ENCODE results near the gene IL3.

The IL3 gene

DNA sequence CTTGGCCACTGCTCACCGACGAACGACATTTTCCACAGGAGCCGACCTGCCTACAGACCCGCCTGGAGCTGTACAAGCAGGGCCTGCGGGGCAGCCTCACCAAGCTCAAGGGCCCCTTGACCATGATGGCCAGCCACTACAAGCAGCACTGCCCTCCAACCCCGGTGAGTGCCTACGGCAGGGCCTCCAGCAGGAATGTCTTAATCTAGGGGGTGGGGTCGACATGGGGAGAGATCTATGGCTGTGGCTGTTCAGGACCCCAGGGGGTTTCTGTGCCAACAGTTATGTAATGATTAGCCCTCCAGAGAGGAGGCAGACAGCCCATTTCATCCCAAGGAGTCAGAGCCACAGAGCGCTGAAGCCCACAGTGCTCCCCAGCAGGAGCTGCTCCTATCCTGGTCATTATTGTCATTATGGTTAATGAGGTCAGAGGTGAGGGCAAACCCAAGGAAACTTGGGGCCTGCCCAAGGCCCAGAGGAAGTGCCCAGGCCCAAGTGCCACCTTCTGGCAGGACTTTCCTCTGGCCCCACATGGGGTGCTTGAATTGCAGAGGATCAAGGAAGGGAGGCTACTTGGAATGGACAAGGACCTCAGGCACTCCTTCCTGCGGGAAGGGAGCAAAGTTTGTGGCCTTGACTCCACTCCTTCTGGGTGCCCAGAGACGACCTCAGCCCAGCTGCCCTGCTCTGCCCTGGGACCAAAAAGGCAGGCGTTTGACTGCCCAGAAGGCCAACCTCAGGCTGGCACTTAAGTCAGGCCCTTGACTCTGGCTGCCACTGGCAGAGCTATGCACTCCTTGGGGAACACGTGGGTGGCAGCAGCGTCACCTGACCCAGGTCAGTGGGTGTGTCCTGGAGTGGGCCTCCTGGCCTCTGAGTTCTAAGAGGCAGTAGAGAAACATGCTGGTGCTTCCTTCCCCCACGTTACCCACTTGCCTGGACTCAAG, 14.6 kb downstream of the IL3 start:
- TF ChIP-seq, protein P1, sequence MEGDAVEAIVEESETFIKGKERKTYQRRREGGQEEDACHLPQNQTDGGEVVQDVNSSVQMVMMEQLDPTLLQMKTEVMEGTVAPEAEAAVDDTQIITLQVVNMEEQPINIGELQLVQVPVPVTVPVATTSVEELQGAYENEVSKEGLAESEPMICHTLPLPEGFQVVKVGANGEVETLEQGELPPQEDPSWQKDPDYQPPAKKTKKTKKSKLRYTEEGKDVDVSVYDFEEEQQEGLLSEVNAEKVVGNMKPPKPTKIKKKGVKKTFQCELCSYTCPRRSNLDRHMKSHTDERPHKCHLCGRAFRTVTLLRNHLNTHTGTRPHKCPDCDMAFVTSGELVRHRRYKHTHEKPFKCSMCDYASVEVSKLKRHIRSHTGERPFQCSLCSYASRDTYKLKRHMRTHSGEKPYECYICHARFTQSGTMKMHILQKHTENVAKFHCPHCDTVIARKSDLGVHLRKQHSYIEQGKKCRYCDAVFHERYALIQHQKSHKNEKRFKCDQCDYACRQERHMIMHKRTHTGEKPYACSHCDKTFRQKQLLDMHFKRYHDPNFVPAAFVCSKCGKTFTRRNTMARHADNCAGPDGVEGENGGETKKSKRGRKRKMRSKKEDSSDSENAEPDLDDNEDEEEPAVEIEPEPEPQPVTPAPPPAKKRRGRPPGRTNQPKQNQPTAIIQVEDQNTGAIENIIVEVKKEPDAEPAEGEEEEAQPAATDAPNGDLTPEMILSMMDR (IDR thresholded peaks at IDR 0.05; ENCODE audit: low read depth, low read length), result no peak
- no peak for DNase-seq (ENCODE audit: low read depth, low spot score)
- in situ Hi-C loops (cut with HindIII; ENCODE audit: low sequenced_read_pairs), result no loop called here
- H3K4me3 ChIP-seq (ENCODE audit: low read depth, low read length), result no peak overlapping the region

DNA sequence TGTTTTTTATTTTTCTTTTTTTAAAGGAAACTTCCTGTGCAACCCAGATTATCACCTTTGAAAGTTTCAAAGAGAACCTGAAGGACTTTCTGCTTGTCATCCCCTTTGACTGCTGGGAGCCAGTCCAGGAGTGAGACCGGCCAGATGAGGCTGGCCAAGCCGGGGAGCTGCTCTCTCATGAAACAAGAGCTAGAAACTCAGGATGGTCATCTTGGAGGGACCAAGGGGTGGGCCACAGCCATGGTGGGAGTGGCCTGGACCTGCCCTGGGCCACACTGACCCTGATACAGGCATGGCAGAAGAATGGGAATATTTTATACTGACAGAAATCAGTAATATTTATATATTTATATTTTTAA, 15.2 kb downstream of the IL3 start:
- TF ChIP-seq, protein P1 (IDR thresholded peaks at IDR 0.05; ENCODE audit: low read depth, low read length), result no peak
- H3K4me3 ChIP-seq (ENCODE audit: low read depth, low read length), result no peak overlapping the region
- in situ Hi-C loops (cut with HindIII; ENCODE audit: low sequenced_read_pairs), result no loop called here
- DNase-seq (ENCODE audit: low read depth, low spot score), result no peak

DNA sequence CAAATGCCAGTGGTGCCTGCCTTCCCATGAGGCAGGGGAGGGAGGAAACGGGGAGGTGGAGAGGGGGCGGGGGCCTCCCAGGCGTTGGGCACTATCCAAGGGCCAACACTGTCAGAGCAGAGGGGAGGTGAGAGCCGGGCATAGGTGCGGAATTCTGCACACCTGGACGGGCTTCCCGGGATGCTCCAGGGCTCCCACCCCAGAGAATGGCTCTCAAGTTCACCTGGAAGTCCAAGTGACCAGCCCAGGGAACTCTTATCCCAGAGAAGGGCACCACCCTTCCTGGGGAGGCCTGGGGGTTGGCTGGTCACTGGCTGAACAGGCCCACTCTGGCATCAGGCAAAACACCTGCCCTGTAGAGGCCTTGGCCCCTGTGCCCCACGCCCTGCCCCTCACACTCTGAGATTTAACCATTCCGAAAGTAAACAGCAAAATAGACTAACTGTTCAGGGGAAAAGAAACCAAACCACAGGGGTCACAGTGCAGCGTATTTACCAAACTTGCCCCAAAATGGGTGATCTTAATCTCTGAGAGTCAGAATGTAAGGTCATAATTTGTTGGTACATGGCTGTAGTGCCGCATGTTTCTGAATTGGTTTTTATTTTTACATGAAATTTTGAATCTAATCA, 15.9 kb downstream of the IL3 start:
- TF ChIP-seq, protein P1 (IDR thresholded peaks at IDR 0.05; ENCODE audit: low read depth, low read length), result no peak
- in situ Hi-C loops (cut with HindIII; ENCODE audit: low sequenced_read_pairs), result no loop called here
- DNase-seq (ENCODE audit: low read depth, low spot score), result no peak

DNA sequence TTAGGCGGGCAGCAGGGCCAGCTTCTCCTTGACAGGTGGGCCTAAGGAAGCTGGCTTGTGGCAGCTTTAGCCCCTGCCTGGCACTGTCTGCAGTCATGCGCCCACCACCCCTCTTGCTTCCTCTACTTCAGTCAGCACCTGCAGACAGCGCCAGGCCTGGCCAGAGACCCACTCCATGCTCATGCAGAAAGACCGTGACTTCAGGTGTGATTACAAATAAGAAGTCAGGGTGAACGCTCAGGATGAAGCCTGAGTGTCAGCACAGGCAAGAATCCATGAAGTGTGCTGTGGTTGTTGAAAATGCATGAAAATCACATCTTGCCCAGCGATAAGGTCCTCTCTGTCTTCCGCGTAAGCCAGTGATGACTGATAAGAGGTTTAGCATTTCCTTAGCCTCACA, 16.5 kb downstream of the IL3 start:
- in situ Hi-C loops (cut with HindIII; ENCODE audit: low sequenced_read_pairs), result no loop called here
- no peak for DNase-seq (ENCODE audit: low read depth, low spot score)
- H3K4me3 ChIP-seq (ENCODE audit: low read depth, low read length), result no peak overlapping the region
- TF ChIP-seq, protein P1 (IDR thresholded peaks at IDR 0.05; ENCODE audit: low read depth, low read length), result no peak

More for the DNA sequence above, 15.9 kb downstream of the IL3 start:
- H3K4me3 ChIP-seq (ENCODE audit: low read depth, low read length), result no peak overlapping the region

DNA sequence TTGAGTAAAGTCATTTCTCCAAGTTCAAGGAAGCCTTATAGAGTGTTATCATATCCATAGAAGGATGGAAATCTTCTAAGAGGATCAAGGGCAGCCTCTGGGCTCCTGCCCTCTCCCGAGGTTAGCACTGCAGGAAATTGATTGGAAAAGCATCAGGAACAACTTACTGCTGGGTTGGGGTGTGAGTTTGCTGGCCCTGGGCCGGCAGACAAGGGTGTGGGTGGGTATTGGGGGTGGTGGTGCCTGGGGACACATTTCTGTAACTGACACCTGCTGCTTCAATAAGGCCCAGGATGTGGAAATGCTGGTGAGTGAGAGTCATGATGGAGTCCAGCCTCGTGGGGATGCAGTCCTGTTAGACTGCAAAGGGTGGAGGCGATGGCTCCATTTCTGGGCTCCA, 18.6 kb downstream of the IL3 start:
- no peak overlapping the region for H3K4me3 ChIP-seq (ENCODE audit: low read depth, low read length)
- no peak for DNase-seq (ENCODE audit: low read depth, low spot score)
- TF ChIP-seq, protein P1 (IDR thresholded peaks at IDR 0.05; ENCODE audit: low read depth, low read length), result no peak
- in situ Hi-C loops (cut with HindIII; ENCODE audit: low sequenced_read_pairs), result no loop called here

DNA sequence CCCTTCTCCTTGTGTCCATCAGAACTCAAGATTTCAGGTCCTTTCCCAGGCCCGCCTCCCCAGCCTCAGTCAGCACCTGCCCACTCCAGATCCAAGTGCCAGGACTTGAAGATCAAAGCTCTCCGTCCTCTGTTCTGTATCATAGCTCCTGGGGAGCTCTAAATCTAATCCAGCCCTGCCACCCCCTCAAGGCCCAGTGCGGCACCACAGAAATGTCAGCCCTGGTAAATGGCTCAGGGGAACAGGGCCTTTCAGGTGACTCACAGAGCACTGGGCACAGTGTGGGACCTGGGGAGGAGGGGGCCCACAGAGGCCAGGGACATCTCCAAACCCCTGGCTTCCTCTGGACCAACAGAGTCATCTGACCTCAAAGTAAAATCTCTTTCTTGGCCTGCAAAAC, 19.2 kb downstream of the IL3 start:
- in situ Hi-C loops (cut with HindIII; ENCODE audit: low sequenced_read_pairs), result no loop called here
- TF ChIP-seq, protein P1 (IDR thresholded peaks at IDR 0.05; ENCODE audit: low read depth, low read length), result no peak
- no peak overlapping the region for H3K4me3 ChIP-seq (ENCODE audit: low read depth, low read length)
- no peak for DNase-seq (ENCODE audit: low read depth, low spot score)

Data from astrocyte of the spinal cord (primary cell).